ENCODE results near the gene HOMER1. TPM values are rescaled to one million over a fixed set of nuclear protein-coding genes. Genes with fewer than 3 reads are reported as not detected.

HOMER1 gene
- total RNA-seq, 1 experiment from 2014 or later = 9.1 TPM

DNA sequence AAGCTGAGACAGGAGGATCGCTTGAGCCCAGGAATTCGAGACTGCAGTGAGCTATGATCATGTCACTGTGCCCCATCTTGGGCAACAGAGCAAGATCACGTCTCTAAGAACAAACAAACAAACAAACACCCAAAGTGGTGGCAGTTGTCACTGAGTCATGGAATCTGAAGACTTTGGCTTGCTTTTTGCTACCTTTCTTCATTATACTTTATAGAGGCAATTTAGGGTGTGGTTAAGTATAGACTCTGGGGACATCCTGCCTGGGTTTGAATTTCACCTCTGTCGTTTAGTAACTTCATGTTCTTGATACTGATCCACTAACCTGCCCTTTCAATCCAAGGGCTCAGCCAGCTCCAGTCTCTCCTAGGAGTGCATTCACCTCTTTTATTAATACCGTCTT is 13.0 kb upstream of the HOMER1 start:
- Histone ChIP-seq H3K79me2 (ENCODE audit: low read length) (no peaks in the 10 kb centered on the region), H3K4me3 (ENCODE audit: low read length) (no peak overlapping the region), H3K36me3 (ENCODE audit: low read depth, low read length) (no peaks in the 10 kb centered on the region), H3K4me1 (ENCODE audit: insufficient read depth, low read length) (no peaks in the 10 kb centered on the region), H3K9ac (ENCODE audit: low read length) (no peak overlapping the region), H3K9me2 (replicated peaks; ENCODE audit: low read length) (no peaks in the 10 kb centered on the region), H4K20me1 (ENCODE audit: low read length) (no peaks in the 10 kb centered on the region), H3K4me2 (ENCODE audit: low read length) (no peak overlapping the region), H3F3A (ENCODE audit: low read length, unreplicated experiment) (no peaks in the 10 kb centered on the region), H3K9me3 (ENCODE audit: low read length) (0 out of 2 replicates have a peak, but pooled peaks cover 3% of the 10 kb centered on the region), H2AFZ (ENCODE audit: low read length) (no peak overlapping the region), H3K27ac (ENCODE audit: low read length) (no peak overlapping the region), H3K27me3 (ENCODE audit: low read length) (no peaks in the 10 kb centered on the region)
- ATAC-seq (no peak), DNase-seq (no peak)
- TF ChIP-seq, protein P1, sequence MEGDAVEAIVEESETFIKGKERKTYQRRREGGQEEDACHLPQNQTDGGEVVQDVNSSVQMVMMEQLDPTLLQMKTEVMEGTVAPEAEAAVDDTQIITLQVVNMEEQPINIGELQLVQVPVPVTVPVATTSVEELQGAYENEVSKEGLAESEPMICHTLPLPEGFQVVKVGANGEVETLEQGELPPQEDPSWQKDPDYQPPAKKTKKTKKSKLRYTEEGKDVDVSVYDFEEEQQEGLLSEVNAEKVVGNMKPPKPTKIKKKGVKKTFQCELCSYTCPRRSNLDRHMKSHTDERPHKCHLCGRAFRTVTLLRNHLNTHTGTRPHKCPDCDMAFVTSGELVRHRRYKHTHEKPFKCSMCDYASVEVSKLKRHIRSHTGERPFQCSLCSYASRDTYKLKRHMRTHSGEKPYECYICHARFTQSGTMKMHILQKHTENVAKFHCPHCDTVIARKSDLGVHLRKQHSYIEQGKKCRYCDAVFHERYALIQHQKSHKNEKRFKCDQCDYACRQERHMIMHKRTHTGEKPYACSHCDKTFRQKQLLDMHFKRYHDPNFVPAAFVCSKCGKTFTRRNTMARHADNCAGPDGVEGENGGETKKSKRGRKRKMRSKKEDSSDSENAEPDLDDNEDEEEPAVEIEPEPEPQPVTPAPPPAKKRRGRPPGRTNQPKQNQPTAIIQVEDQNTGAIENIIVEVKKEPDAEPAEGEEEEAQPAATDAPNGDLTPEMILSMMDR (conservative IDR thresholded peaks at IDR 0.05; ENCODE audit: low read depth, low read length) = no peak
- no peak for TF ChIP-seq EZH2phosphoT487 (IDR thresholded peaks at IDR 0.05; ENCODE audit: borderline replicate concordance, low read length)
- no peak for TF ChIP-seq EZH2 (IDR thresholded peaks at IDR 0.05; ENCODE audit: low read length, unreplicated experiment)
- ChIA-PET POLR2A (ENCODE audit: unreplicated experiment) (no interaction called here), CTCF (no interaction called here)
- BruUV-seq (replicated peaks) = no TSS peak
- intact Hi-C loops (cut with micrococcal nuclease) = no loop called here

DNA sequence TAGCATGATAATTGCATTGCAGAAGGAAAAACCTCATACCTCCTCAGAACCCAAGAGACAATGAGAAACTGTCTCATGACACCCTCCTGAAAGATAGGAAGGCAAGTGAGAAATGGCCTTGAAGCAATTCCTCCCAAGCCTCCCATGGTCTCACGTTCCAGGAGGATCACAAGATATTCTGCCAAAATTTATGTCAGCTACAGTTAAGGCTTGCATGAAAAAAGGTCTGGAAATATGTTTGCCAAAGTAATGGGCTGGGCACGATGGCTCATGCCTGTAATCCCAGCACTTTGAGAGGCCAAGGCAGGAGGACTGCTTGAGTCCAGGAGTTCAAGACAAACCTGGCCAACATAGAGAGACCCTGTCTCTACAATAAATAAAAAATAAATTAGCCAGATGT is 12.6 kb upstream of the HOMER1 start:
- TF ChIP-seq, protein P1 (conservative IDR thresholded peaks at IDR 0.05; ENCODE audit: low read depth, low read length) = no peak
- TF ChIP-seq EZH2phosphoT487 (IDR thresholded peaks at IDR 0.05; ENCODE audit: borderline replicate concordance, low read length) (no peak), EZH2 (IDR thresholded peaks at IDR 0.05; ENCODE audit: low read length, unreplicated experiment) (no peak)
- H3K4me1 ChIP-seq (ENCODE audit: insufficient read depth, low read length) = no peaks in the 10 kb centered on the region
- no peaks in the 10 kb centered on the region for H3K36me3 ChIP-seq (ENCODE audit: low read depth, low read length)
- 0 out of 2 replicates have a peak, but pooled peaks cover 3% of the 10 kb centered on the region for H3K9me3 ChIP-seq (ENCODE audit: low read length)
- POLR2A ChIA-PET (ENCODE audit: unreplicated experiment) = no interaction called here
- CTCF ChIA-PET = no interaction called here
- H2AFZ ChIP-seq (ENCODE audit: low read length) = no peak overlapping the region
- ATAC-seq (no peak), DNase-seq (no peak)
- no TSS peak for BruUV-seq (replicated peaks)
- no peaks in the 10 kb centered on the region for H3F3A ChIP-seq (ENCODE audit: low read length, unreplicated experiment)
- H4K20me1 ChIP-seq (ENCODE audit: low read length) = no peaks in the 10 kb centered on the region
- intact Hi-C loops (cut with micrococcal nuclease) = no loop called here
- H3K9me2 ChIP-seq (replicated peaks; ENCODE audit: low read length) = no peaks in the 10 kb centered on the region
- H3K27me3 ChIP-seq (ENCODE audit: low read length) = no peaks in the 10 kb centered on the region
- H3K4me2 ChIP-seq (ENCODE audit: low read length) = no peak overlapping the region
- H3K79me2 ChIP-seq (ENCODE audit: low read length) = no peaks in the 10 kb centered on the region
- no peak overlapping the region for H3K9ac ChIP-seq (ENCODE audit: low read length)
- no peak overlapping the region for H3K4me3 ChIP-seq (ENCODE audit: low read length)
- H3K27ac ChIP-seq (ENCODE audit: low read length) = no peak overlapping the region

DNA sequence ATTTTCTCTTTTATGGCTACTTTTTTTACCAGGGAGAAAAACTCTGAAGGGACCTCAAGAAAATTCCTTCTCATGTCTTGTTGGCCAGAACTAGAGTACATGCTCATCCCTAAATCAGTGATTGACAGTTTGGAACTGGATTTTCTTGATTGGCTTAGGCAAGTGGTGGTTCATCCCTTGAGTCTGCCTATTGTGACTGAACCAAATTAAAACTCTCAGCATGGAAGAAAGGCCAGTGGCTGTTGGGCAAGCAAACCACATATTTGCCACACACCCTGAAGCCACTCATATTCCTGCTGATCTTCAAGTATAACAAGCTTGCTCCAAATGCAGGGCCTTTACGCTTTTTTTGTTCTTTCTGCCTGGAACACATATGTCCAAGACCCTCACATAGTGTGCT is 7.2 kb upstream of the HOMER1 start:
- Histone ChIP-seq H3K4me1 (ENCODE audit: insufficient read depth, low read length) (no peaks in the 10 kb centered on the region), H3K36me3 (ENCODE audit: low read depth, low read length) (no peaks in the 10 kb centered on the region), H3K4me3 (ENCODE audit: low read length) (no peak overlapping the region), H3K9ac (ENCODE audit: low read length) (no peak overlapping the region), H3K27ac (ENCODE audit: low read length) (no peak overlapping the region), H3F3A (ENCODE audit: low read length, unreplicated experiment) (no peaks in the 10 kb centered on the region), H3K4me2 (ENCODE audit: low read length) (no peak overlapping the region), H3K9me2 (replicated peaks; ENCODE audit: low read length) (no peaks in the 10 kb centered on the region), H3K9me3 (ENCODE audit: low read length) (0 out of 2 replicates have a peak, but pooled peaks cover 3% of the 10 kb centered on the region), H4K20me1 (ENCODE audit: low read length) (no peaks in the 10 kb centered on the region), H3K79me2 (ENCODE audit: low read length) (no peaks in the 10 kb centered on the region), H2AFZ (ENCODE audit: low read length) (no peak overlapping the region), H3K27me3 (ENCODE audit: low read length) (no peaks in the 10 kb centered on the region)
- intact Hi-C loops (cut with micrococcal nuclease) = no loop called here
- ChIA-PET CTCF (no interaction called here), POLR2A (ENCODE audit: unreplicated experiment) (no interaction called here)
- ATAC-seq = no peak
- DNase-seq = no peak
- TF ChIP-seq, protein P1 (conservative IDR thresholded peaks at IDR 0.05; ENCODE audit: low read depth, low read length) = no peak
- TF ChIP-seq EZH2 (IDR thresholded peaks at IDR 0.05; ENCODE audit: low read length, unreplicated experiment) = no peak
- no peak for TF ChIP-seq EZH2phosphoT487 (IDR thresholded peaks at IDR 0.05; ENCODE audit: borderline replicate concordance, low read length)
- no TSS peak for BruUV-seq (replicated peaks)
